Kidney (tissue), 14 donors: Measurements from ENCODE around the gene PAX1. TPM values are rescaled to one million over a fixed set of nuclear protein-coding genes. Genes with fewer than 3 reads are reported as not detected.
A peak's percentile ranks its signal among the peaks of the same experiment; 100 is the strongest.

ENCODE experiments used
- DNase-seq, 5 donors: peaks; one replicate each; pipeline ENCODE4 v3.0.0-alpha.2; 2013 to 2020
- FAIRE-seq: peaks from 2 replicates; lab custom pipeline; 2012; peaks lifted over from hg19 to GRCh38; lab: Jason Lieb, UNC
- H3K27ac ChIP-seq, 2 donors: one replicate each; pipeline ENCODE4 v1.7.0; 2013; ENCODE audit warnings: low read depth in 2 of 2, low read length in 2 of 2, inconsistent platforms in 1 of 2
- H3K27me3 ChIP-seq: one replicate; pipeline ENCODE4 v1.7.1; 2013; ENCODE audit warnings: low read length, inconsistent platforms; ENCODE audit not compliant: control insufficient read depth, insufficient read depth
- H3K36me3 ChIP-seq, 3 donors: one replicate each; pipeline versions ENCODE4 v1.7.0 to v1.7.1; 2013; ENCODE audit warnings: low read length in 3 of 3, control low read depth in 1 of 3, inconsistent platforms in 1 of 3; ENCODE audit not compliant: insufficient read depth in 3 of 3, control insufficient read depth in 2 of 3
- H3K4me1 ChIP-seq, 3 donors: one replicate each; pipeline versions ENCODE4 v1.7.0 to v1.7.1; 2013; ENCODE audit warnings: low read length in 3 of 3, inconsistent platforms in 1 of 3, low read depth in 1 of 3; ENCODE audit not compliant: control insufficient read depth in 2 of 3, insufficient read depth in 2 of 3
- H3K4me3 ChIP-seq, 3 donors: one replicate each; pipeline versions ENCODE4 v1.7.0 to v1.8.1; 2013; ENCODE audit warnings: low read length in 3 of 3, control low read depth in 1 of 3, inconsistent platforms in 1 of 3
- H3K9ac ChIP-seq, 3 donors: one replicate each; pipeline versions ENCODE4 v1.7.0 to v1.7.1; 2013; ENCODE audit warnings: low read length in 3 of 3, control low read depth in 1 of 3, inconsistent platforms in 1 of 3
- H3K9me3 ChIP-seq, 3 donors: one replicate each; pipeline versions ENCODE4 v1.7.0 to v1.7.1; 2013; ENCODE audit warnings: low read length in 3 of 3, control low read depth in 1 of 3, inconsistent platforms in 1 of 3; ENCODE audit not compliant: control insufficient read depth in 2 of 3, insufficient read depth in 1 of 3
- CTCF ChIP-seq: IDR thresholded peaks from 3 replicates; pipeline ENCODE4 v1.5.1; 2012; ENCODE audit warnings: mild to moderate bottlenecking, moderate library complexity, borderline replicate concordance; ENCODE audit not compliant: insufficient read depth; ENCODE audit errors: extremely low read depth
- intact Hi-C: fragments of 100-400 bp; cut with DNase I; formaldehyde crosslinking; loops from one replicate; pipeline ENCODE4 v1.11.1; 2022
- polyA plus RNA-seq: library from polyadenylated mRNA; stranded (reverse); fragments of 350-450 nt; fragmentation: Illumina TruSeq; extraction: RNeasy Lipid Tissue Mini Kit (QIAGEN cat#74804); gene quantifications from one replicate; pipeline ENCODE4 v1.2.3, GENCODE V29; 2014; ENCODE audit warnings: low read depth, low replicate concordance; ENCODE audit not compliant: insufficient read depth
- total RNA-seq: library from RNA; stranded (reverse); fragmentation: NEBNext Ultra II Directional; extraction: Animal tissue kit (Norgen Biotek cat#: 25700); gene quantifications from one replicate; pipeline ENCODE4 v1.2.1, GENCODE V29; 2021
- donor health status: control.
- donor health status: control.
- donor health status: control.
- donor health status: control.
- donor health status: control.
- donor health status: DM: yes; HTN: yes; CAD: no.
- donor health status: Normal renal cell carcinoma (clear cell type).

Gene PAX1
- total and polyA plus RNA-seq, 2 donors from 2014 or later = not detected

DNA sequence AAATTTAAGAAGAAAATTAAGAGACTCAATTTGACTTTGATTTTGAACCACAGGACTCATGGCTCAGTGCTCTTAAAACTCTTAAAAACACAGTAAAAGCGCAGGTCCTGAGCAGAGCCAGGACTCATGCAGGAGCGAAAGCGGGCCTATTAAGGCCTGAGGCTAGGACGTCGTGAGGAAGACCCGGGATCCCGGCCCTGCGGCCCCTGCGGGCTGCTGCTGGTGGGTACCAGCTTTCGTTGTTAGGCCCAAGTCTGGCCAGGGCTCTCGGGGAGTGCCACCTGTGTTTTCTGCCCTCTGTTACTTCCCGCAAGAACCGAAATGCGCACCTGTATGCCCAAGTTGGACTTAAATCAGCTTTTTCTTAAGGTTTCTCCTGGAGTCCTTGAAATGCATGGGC lies 3.4 kb upstream of the PAX1 start:
- no peak for FAIRE-seq

GRCh38 chr20:21702553-21703470 lies 2.7 kb upstream of the PAX1 start:
- Histone ChIP-seq H3K27ac (no peak overlapping the region), H3K4me3 (peak overlapping the region in 1 of 3 donors; percentile 11), H3K36me3 (no peaks in the 10 kb centered on the region), H3K4me1 (peaks cover 0 to 3% (median 0%) of the 10 kb centered on the region in 3 donors), H3K9ac (no peak overlapping the region), H3K9me3 (no peaks in the 10 kb centered on the region), H3K27me3 (peaks cover 89% of the 10 kb centered on the region)
- DNase-seq = peak; percentile 63 to 94 (median 93)
- intact Hi-C loops = no loop called here
- FAIRE-seq = no peak
- peak; percentile 53 for TF ChIP-seq CTCF

More for the DNA sequence above, 3.4 kb upstream of the PAX1 start:
- no peaks in the 10 kb centered on the region for H3K36me3 ChIP-seq
- TF ChIP-seq CTCF = no peak
- peaks cover 88% of the 10 kb centered on the region for H3K27me3 ChIP-seq
- no peak overlapping the region for H3K9ac ChIP-seq
- H3K4me3 ChIP-seq = no peak overlapping the region
- no peaks in the 10 kb centered on the region for H3K9me3 ChIP-seq
- intact Hi-C loops = no loop called here
- H3K27ac ChIP-seq = no peak overlapping the region
- H3K4me1 ChIP-seq = peaks cover 0 to 3% (median 0%) of the 10 kb centered on the region in 3 donors
- DNase-seq = peak in 1 of 5 donors; percentile 45

DNA sequence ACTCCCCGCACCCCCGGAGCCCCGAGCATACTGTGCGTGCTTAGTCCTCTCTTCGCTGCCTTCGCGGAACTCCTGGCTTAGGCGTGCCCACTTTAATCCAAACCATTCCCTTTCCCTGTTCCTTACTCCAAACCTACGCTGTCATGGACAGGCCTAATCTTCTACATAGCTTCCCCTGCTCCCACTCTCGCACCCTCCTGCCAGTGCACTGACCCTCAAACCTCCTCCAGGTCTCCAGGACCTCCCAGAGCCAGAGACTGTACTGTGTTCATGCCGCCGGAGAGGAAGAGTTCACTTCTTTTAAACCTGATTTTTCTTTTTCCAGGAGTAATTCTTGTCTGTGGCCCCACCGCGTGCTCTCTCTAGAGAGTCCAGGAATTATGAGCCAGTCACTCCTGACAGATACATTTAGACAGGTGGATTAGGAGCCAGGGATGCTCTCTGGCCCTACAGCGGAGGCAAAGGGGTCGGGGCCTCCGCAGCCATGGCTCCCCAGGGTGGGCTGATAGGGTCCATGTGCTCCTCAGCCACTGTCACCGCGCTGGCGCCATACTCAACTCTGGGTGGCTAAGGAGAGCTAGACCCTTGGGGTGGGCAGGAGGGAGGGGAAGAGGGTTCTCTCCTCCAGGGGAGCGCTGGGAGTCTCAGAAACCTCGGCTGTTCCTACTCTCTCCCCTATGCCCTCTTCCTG lies 1.6 kb upstream of the PAX1 start:
- Histone ChIP-seq H3K27me3 (peaks cover 90% of the 10 kb centered on the region), H3K4me3 (no peak overlapping the region), H3K36me3 (no peaks in the 10 kb centered on the region), H3K4me1 (peaks cover 0 to 3% (median 0%) of the 10 kb centered on the region in 3 donors), H3K9ac (no peak overlapping the region), H3K9me3 (no peaks in the 10 kb centered on the region), H3K27ac (no peak overlapping the region)
- DNase-seq = peak in 1 of 5 donors; percentile 30
- TF ChIP-seq CTCF = no peak
- intact Hi-C loops = no loop called here
- no peak for FAIRE-seq
